ENCODE results near the gene RABGGTA.

RABGGTA gene

GRCh38 chr14:24304019-24304387 is 32.6 kb upstream of the RABGGTA start:
- DNase-seq: no peak

- no peak for DNase-seq
Observed at GRCh38 chr14:24300326-24300980, 29.1 kb upstream of the RABGGTA start.

DNA sequence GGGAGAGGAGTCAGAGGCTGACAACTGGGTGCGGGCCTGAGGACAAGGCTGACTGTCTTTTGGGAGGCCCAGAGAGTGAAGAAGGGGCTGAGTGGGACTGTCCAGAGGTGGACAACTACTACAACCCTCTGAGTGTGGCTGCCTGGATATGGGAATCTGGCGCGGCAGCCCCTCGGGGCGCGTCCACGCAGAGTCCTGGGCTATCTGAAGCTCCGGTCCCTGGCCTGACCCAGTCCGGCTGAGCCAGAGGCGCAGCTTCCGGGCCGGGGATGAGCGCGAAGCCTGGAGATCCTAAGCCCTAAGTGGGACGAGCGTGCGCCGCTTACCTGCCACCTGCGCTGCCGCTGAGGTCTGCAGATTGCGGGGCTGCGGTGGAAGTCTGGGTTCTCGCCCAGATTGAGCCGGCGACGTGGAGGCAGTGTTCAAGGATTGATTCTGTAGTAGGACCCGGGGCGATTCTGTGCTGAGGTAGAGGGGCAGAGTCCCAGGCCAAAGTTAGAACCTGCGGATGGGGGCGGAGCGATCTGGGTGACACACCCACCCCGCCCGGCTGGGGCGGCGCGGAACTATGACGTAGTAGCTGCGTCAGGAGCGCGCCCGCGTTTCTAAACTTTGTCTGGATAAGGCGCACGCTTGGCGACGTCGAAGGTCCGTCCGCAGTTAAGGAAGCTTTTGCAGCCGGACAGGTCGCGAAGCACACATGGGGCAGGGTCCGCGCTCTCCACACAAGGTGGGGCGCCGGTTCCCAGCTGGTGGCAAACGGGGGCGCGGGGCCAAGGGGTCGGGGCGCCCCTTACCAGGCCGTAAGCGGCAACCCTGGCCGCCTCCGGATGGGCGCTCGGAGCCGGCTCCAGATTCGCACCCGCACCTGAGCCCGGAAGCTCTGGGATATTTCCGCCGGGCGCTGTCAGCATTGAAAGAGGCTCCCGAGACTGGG is 28.1 kb upstream of the RABGGTA start, which contains the start of the genes DHRS1 and NOP9:
Gene DHRS1 (minus strand): TSS at position 526 of the 937 bp plus-strand sequence. CDS start 674 bp downstream, outside the sequence.
Gene NOP9 (plus strand): TSS at position 596 of the 937 bp plus-strand sequence. CDS start 105 bp downstream, at position 701.
- DNase-seq: peak; percentile 95 to 97 (median 96)

- DNase-seq: peak; percentile 59 to 75 (median 61)
Observed at GRCh38 chr14:24298892-24299254, 27.5 kb upstream of the RABGGTA start.

DNA sequence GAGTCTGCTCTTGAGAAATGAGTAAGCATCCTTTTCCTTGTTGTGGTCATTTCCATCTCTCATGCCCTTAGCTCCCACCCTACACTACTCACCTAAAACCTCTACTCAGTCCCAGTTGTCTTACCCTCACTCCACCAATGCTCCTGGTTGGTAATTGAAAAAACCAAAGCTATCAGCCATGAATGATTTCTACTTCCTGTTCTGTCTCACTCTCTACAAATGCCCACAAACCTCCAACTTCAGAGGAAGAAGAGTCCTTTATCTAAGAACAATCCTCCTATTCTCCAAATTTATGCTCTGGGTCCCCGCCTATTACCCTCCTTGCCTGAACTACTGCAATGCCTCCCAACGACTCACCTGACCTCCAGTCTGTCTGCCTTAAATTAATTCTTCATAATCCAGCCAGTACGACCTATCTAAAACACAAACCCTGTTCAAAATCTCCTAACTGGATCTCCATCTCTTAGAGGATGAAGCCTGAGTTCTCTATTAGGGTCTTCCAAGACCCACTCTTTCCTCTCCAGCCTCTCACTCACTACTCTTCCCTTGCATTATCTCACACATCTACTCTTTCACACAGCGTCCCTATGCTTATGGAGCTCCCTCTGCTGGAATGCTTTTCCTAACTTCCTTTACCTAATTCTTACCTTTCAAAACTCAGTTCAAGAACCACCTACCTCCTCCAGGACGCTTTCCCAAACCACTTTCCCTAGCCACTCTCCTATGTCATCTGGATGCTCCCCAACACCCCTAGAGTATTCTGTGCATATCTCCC is 26.0 kb upstream of the RABGGTA start:
- DNase-seq: peak in 2 of 3 donors; percentile 49 to 51

GRCh38 chr14:24296341-24297157 is 25.2 kb upstream of the RABGGTA start:
- peak; percentile 92 to 98 (median 96) for DNase-seq

DNA sequence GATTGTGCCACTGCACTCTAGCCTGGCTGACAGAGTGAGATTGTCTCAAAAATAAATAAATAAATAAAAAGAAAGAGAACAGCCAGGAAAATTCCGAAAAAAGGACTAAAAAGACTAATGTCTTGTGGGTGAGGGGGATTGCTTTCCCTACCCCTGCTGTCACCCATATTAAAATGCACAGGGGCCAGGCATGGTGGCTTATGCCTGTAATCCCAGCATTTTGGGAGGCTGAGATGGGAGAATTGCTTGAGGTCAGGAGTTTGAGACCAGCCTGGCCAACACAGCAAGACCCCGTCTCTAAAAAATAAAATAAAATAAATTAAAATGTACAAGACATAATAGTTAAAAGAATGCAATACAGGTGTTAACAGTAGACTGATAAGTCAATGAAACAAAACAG is 22.1 kb upstream of the RABGGTA start:
- DNase-seq: no peak

- DNase-seq: no peak
Observed at GRCh38 chr14:24292118-24292807, 20.9 kb upstream of the RABGGTA start.

- no peak for DNase-seq
Observed at GRCh38 chr14:24291446-24292117, 20.2 kb upstream of the RABGGTA start.

- no peak for DNase-seq
Observed at GRCh38 chr14:24290746-24291145, 19.3 kb upstream of the RABGGTA start.

DNA sequence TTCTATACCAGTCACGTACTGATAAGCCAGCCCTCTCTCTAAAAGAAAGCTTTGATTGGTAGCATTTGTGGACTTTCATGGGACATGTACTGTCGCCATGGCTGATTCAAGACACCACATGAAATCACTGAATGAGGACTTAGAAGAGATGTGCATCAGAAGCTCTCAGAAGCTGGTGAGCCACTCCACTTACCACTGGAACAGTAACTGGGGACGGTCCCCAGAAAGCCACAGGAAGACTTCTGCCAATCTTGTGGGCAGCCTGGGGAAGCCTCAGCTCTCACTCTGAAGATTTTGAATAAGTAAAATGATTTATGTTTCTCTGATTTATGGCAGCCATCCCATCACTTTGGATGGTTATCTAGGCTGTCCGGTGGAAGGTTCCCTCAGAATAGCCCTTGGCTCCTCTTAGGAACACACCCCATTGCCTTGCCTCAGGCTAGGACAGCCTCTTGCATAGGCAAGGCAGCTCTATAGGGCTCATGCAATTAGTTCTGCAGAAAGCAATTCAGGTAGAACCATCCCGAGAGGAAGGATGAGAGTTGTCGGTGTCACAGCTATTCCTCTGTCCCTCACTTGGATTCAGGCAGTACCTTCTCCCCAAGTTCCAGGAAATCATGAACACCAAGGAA is 18.4 kb upstream of the RABGGTA start:
- DNase-seq: no peak

DNA sequence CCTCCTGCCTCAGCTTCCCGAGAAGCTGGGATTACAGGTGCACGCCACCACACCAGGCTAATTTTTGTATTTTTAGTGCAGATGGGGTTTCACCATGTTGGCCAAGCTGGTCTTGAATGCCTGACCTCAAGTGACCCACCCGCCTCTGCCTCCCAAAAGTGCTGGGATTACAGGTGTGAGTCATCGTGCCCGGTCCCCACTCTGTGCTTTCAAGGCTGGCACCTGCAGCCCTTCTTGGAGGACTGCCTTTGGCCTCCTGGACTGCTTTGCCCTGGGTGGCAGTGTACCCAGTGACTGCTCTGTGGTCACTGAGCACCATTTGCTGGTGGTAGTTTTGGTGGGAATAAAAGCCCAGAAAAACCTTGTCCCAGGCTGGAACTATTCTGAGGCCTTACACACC is 15.6 kb upstream of the RABGGTA start:
- DNase-seq: no peak

DNA sequence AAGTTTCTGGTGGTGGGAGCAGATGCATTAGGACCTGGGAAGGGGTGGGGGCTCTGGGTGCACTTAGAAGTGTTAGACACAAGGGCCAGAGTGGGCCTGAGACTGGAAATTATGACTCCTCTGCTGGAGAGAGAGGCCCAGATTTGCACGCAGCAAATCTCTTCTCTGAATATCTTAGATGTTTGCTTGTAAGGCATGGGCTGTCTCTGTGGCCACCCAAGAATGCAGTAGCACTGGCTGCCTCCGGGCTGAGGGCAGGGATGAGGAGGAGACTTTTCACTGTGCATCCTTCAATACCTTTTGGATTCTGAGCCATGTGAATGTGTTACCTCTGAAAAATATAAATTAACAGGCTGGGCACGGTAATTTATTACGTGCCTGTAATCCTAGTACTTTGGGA is 14.0 kb upstream of the RABGGTA start:
- no peak for DNase-seq

GRCh38 chr14:24284501-24285035 is 13.2 kb upstream of the RABGGTA start:
- DNase-seq: no peak

DNA sequence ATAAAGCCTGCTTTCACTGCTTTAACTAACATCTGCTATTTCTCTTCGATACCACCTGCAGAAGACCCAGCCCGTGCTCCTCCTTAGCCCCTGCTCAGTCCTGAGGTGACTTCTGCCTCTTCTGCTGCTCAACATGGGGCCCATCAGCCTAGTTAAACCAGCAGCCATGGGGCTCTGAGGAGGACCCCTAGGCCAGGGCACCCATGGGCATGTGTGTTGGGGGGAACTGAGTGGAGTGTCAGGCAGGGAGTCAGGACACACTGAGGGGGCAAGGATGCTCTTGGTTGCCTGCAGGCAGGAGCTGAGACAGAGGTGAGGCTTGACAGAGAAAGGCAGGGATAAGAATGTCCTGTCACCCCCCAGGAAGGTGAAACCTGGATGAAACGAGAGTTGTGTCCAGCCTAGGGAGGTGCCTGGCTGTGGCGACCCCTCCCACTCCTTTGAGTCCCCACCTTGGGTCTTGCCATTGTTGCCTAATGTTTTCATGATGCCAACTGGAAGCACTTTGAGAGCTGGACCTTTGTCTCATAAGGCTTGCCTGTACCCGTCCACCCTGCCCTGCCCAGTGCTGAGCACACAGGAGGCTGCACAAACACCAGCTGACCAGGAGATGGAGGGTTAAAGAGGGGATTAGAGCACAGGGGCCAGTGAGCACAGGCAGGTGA is 12.5 kb upstream of the RABGGTA start:
- no peak for DNase-seq

GRCh38 chr14:24282736-24283135 is 11.3 kb upstream of the RABGGTA start:
- no peak for DNase-seq

DNA sequence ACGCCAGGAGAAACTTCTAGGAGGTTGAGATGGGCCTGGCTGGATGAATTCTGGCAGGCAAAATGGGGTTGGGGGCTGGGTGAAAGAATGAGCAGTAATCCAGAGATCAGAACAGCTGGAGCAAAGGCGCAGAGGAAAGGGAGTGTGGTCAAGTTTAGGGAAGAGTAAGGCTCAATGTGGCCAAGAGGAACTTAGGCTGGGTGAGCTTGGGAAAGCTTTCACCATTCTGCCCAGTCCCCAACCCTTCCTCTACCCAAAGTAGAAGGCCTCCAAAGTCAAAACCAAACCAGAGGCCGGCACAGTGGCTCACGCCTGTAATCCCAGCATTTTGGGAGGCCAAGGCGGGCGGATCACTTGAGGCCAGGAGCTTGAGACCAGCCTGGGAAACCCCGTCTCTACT is 10.2 kb upstream of the RABGGTA start:
- DNase-seq: peak; percentile 37 to 54 (median 44)

- DNase-seq: peak in 1 of 3 donors; percentile 30
Observed at GRCh38 chr14:24280797-24281460, 9.5 kb upstream of the RABGGTA start.
